NCI-H1930 (cell line): Measurements from ENCODE around the gene PRKAR1B.
A peak's percentile ranks its signal among the peaks of the same experiment; 100 is the strongest.

Experiments
- DNase-seq, 2 experiments: peaks; one replicate each; lab custom pipeline; 2025; lab: John Stamatoyannopoulos, UW

PRKAR1B gene

DNA sequence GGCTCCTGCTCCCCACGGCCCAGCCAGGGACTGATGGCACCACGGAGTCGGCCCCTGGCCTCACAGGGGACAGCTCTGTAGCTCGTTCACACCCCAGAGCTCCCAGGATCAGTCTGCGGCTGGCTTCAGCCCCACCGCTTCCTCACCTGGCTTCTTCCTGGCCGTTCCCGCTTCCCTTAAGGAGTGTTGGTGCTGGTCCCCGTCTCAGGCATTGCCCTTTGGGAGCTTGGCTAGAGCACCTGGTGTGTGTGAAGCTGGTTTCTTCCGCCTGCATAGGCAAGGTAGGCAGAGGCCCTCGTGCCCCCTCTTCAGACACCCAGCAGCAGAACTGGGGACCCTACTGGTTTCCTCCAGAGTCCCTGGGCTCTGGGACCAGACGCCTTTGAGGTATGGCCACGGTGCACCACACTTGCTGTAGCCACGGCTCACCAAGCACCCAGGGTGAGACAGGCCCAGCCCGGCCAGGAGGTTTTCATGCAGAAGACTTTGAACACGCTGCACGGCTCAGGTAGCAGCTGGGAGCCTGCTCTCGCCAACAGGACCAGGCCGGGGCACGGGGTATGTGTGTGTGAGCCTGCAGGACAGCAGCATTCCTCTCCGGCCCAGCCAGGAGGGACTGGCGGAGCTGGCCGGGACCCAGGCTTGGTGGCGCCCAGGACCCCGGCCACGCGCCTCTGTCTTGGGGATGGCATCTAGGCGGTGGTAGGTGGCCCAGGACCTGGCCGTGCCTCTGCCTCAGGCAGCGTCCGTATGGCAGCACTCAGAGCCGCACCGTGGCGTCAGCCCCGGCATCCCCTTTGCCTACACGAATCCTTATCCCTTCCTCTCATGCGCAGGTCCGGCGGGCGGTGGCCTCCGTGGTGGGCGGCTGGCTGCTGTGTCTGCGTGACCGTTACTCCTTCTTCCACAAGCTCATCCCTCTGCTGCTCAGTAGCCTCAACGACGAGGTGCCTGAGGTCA is 13.2 kb upstream of the PRKAR1B start:
- DNase-seq, result no peak

DNA sequence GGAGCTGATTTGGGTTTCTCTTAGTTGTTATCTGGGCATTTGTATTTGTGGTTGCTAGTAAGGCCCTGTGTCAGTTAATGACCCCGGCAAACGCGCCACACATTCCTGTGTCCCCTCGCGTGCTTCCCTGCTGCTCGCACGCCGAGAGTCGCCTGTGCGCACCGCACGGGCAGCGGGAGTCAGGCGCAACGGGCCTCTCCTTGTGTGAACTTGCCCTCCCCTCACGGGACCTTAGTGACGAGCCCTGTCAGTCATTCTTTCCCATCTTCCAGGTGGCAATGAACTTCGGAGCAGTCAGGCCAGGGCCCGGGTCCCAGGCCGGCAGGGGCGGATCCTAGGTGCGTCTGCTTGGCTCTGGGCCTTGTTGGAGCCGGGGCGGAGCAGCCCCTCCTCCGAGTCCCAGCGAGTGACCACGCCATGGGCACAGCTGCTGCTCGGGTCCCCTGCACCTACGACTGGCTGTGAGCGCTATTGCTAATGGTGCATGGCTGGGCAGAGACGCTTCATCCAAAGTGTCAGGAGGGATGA is 12.4 kb upstream of the PRKAR1B start:
- no peak for DNase-seq

DNA sequence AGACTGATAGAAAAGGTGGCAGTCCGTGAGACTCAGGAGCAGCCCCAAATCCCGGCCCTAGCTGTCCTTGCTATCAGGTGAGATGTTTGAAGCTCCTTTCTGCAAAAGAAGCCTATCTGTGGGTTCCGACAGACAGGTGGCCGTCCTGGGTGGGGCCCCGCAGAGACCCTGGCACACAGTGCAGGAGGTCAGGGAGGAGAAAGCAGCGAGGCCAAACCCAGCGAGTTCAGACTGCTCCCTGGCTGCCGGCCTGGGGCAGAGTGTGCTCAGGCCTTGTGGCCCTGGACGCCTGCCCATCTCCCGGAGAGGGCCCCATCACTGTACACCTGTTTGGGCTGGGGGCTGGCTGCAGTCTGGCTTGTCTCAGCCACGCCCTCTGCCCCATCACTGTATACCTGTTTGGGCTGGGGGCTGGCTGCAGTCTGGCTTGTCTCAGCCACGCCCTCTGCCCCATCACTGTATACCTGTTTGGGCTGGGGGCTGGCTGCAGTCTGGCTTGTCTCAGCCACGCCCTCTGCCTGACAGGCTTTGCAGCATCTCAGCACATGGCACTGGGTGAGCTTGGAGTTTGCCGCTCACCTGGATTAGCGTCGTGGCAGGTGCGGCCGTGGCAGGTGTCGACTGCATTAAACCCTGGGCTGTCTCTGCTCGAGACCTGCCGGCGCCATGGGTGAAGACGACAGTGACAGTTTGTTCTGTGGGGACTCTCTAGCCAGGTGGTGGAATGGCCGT is 11.8 kb upstream of the PRKAR1B start:
- DNase-seq, result no peak

DNA sequence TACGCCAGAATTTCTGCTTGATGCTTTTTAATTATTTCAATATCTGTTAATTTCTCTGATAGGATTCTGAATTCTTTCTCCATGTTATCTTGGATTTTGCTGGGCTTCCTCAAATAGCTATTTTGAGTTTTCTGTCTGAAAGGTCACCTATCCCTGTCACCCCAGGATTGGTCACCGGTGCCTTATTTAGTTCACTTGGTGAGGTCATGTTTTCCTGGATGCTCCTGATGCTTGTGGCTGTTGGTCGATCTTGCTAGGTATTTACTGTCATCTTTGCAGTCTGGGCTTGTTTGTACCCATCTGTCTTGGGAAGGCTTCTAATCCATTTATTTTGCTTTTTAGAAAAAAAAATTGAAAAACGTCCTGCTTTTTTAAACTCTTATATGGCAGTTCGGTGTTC is 11.2 kb upstream of the PRKAR1B start:
- DNase-seq, result no peak

DNA sequence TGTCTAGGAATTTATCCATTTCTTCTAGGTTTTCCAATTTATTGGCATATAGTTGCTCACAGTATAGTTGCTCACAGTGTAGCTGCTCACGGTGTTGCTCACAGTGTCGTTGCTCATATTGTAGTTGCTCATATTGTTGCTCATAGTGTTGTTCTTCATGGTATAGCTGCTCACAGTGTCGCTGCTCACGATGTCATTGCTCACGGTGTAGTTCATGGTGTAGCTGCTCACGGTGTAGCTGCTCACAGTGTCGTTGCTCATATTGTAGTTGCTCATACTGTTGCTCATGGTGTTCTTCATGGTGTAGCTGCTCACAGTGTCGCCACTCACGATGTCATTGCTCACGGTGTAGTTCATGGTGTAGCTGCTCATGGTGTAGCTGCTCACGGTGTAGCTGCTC is 7.7 kb upstream of the PRKAR1B start:
- no peak for DNase-seq

DNA sequence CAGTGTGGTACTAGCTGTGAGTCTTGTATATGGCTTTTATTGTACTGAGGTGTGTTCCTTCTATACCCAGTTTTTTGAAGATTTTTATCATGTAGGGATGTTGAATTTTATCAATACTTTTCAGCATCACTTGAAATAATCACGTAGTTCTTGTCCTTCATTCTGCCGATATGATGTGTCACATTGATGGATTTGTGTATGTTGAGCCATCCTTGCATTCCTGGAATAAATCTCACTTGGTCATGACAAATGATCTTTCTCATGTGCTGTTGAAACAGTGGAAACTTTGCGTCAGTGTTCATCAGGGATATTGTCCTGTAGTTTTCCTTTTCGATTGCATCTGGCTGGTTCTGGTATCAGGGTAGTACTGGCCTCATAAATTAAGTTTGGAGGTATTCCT is 7.1 kb upstream of the PRKAR1B start:
- no peak for DNase-seq

DNA sequence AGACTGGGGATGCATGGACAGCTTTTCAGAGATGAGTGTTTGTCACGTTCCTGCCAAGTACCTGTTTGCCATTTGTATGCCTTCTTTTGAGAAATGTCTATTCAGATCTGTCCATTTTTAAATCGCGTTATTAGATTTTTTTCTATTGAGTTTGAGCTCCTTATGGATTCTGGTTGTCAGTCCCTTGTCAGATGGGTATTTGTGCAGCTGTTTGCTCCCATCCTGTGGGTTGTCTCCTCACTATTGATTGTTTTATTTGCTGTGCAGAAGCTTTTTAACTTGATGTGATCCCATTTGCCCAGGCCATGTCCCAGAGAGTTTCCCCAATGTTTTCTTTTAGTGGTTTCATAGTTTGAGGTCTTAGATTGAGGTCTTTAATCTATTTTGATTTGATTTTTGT is 5.5 kb upstream of the PRKAR1B start:
- DNase-seq, result no peak

DNA sequence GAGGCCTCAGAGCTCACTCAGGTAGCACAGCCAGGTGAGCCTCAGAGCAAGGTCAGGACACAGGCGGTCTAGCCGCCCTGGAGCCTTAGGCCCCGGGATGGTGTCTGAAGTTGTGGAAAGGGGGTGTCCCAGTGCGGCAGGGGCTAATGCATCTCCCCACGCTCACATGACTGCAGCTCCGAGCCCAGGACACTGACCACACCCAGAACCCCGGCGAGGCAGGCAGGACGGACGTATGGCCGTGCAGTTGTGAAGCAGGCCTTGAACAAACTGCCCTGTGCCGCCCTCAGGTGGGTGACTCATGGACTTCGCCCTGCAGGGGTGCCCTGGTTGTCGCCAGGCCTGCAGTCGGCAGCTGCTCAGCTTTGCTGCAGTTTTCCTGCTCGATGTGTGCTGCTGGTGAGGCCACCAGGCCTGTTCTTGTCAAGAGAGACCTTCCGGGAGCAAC is 5.0 kb upstream of the PRKAR1B start:
- no peak for DNase-seq

DNA sequence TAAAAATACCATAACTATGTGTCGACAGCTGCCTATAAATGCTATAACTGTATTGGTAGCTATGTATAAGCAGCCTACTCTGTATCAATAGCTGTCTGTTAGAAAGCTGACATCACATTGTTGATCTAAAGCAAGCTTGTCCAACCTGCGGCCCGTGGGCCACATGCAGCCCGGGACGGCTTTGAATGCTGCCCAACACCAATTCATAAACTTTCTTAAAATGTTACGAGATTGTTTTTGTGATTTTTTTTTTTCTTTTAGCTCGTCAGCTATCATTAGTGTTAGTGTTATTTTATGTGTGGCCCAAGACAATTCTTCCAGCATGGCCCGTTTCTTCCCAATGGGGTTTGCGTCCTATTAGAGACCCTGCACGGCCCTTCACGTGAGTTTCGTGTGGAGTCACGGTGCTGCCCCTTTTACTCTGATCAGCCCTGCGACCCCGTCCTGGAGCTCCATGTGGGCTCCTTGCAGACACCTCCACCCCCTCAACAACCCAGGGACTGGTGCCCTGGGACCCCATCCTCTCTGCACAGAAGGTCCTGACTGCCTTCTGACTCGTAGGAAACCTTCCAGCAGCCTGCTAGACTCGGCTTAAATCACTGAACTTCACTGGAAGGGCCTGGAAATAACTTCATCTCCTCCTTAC is 4.5 kb upstream of the PRKAR1B start:
- DNase-seq, result no peak

DNA sequence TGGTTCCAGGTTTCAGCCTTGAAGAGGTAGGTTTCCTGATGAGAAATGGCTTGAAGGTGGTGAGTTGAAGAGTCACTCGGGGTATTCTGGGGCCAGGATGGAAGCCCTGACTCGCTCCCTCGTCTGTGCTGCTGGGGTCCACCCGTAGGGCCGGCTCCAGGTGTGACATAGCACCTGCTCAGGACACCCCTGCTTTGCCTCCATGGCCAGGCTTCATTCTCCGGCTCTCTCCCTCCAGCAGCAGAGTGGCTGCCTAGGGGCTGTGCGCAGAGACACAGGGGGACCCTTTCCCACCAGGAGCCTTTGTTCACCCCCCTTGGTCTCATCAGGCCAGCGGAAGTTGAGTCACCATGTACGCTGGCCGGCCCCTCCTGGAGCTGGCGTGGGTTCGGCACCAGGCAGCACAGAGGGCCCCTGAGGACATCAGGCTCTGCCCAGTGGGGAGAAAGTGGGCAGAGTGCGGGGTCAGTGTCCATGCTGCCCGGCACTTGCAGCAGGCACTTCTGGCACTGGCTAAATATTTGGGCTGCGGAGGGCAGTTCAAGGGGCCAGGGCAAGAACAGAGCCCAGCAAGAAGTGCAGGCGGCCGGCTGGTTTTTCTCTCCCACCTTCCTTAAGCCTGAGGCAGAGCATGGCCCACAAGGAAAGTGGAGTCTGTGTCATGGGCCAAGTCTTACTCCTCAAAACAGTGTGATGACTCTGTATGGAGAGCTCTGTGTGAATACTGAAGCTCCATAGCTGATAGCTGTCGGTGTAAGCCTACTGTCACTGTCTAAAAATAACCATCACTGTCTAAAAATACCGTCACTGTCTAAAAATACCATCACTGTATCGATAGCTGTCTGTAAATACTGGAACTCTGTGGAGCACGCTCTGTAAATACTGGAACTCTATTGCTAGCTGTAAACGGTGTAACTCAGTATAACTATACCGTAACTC is 3.7 kb upstream of the PRKAR1B start:
- DNase-seq, result no peak

DNA sequence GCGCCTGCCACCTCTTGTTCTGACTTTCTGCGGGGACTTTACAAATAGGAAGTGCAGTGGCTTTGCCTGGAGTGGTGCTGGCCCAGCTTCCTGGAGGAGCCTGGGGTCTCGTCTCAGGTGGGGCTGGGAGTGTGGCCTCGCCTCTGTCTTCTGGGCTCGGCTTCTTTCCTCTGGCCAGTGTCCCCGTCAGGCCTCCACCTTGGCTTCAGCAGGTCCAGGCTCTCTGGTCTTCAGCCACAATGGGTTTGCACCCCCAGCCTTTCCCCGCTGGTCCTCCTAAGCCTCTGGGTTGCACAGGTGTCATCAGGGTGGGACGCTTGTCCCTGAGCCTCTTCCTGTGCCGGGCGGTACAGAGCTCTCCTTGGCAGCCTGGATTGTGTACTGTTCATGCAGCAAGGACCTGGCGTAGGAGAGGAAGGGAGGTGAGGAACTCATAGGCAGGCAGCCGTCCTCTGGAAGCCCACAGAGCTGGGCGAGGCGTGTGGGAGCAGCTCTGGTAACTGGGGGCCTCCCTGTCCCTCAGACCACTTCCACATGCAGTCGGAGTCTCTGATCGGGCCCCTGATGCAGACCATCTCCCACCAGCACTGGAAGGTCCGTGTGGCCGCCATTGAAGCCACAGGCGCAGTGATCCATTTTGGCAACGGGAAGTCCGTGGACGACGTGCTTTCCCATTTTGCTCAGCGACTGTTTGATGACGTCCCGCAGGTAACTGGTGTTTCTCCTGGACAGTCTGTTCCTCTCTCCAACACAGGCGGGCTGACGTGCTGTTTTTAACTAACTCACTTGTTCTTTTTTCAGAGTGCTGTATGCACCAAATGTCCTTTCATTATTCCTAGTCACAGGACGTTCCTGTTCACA is 2.3 kb upstream of the PRKAR1B start:
- DNase-seq, result no peak

DNA sequence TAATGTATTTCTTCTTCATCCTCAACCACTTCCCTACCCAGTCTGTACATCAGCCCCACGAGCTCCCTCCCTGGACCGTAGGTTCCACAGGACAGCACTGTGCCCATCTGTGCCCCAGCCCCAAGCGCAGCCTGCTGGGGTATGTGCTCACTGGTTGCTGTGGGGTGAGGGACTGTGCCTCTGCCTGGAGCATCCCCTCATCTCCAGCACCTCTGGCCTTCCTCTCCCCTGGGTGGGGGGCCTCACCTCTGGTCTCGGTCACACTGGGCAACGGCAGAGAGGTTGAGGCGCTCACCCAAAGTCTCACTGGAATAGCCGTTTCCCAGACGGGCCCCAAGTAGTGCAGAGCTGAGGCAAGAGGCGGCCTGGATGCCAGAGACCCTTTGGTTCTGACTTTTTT is 1.5 kb upstream of the PRKAR1B start:
- DNase-seq, result no peak

DNA sequence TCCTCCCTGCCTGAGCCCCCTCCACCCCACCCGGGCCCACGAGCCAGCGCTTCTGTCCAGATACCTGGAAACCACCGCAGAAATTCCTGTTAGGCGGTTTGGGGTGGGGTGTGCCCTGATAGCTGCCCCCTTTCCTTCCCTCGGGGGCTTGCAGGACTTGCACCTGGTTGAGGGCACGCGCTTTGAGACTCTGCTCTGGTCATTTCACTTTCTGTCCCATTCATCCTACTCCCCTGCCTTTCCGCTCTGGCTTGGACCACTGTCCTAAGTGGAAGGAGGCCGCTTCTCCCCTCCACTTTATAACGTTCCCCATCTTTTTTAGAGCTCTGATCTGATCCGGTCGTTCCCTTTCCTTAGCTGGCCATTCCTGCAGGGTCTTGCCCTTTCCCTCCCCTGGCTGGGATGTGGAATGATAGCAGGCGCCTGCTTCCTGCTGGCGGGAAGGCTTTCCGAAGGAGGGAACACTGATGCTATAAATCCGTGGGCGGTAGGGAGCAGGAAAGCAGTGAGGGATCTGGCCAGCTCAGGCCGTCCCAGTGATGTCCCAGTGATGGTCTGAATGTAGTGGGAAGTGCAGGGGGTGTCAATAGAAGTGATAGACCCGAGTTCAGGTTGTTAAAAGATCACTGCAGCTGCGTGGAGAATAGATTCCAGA is 852 bp upstream of the PRKAR1B start:
- DNase-seq, result no peak

DNA sequence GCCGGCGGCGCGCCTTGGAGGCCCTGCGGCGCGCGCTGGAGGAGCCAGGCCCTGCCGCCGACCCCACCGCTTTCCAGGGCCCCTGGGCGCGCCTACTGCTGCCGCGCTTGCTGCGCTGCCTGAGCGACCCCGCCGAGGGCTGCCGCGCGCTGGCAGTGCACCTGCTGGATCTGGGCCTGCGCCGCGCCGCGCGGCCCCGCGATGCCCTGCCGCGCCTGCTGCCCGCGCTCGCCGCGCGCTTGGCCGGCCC is 302 bp downstream of the PRKAR1B start:
- DNase-seq, result peak in 1 of 2 experiments; percentile 9

DNA sequence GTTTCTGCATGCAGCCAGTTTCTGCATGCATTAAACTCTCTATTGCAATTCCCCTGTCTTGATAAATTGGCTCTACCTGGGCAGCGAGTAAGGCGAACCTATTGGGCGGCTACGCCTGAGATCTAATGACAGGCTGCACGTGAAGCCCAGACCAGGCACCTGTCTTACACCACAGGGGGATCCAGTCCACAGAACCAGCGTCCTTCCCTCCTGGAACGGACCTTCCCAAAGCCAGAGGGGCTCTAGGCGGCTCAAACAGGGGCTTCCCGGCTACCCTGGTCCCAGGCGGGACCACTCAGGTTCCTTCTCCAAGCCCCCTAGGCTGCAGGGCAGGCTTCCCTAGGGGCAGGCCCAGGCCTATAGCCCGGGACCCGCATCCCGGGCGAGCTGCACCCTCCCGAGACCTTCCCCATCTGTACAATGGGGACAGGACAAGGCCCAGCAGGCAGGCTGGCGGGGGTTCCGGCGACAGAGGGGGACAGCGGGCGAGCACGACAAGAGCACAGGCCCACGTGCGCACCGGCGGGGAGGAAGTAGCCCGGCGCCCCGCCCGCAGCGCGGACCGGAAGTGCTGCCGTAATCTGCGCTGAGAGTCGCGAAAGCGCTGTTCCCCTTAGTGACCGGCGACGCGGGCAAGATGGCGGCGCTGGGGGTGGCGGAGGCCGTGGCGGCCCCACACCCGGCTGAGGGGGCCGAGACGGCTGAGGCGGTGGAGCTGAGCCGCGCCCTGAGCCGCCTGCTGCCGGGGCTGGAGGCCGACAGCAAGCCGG is 812 bp downstream of the PRKAR1B start, which contains the start of gene DNAAF5:
Gene DNAAF5, plus strand, starts transcription at position 616 of the 770 bp plus-strand sequence. Its CDS starts 22 bp downstream, at position 638.
- DNase-seq, result peak; percentile 65 to 83

DNA sequence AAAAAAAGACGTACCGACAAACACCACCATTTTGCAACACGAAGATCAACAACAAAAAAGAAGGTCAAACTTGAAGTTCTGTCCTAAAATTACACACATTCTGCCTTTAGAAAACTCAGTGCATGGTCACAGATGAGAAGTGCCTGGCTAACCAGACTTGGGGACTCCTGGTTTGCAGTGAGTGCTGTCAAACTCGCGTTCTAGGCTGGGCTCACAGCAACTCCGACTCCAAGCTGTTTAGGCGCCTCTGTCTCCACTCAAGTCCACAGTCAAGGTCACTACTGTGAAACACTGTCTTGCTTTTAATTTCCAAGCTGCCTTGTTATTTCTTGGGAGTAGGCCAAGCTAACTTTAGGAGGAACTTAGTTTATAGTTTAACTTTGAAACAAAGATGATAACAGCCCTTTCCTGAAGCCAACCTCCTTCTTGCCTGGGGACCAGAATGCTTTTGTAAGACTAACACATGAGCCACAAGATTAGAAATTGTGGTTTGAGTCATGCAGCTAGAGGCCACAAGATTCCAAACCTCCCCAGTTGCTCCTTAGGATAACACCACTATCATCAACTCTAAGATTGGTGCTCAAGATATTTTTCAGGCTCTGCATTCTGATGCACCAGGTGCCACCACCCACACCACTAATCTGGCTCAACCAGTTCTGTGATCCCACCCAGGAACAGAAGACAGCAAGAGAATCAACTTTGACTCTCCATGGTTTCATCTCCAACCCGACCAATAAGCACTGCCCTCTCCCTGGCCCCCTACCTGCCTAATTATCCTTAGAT is 1.7 kb downstream of the PRKAR1B start:
- no peak for DNase-seq

DNA sequence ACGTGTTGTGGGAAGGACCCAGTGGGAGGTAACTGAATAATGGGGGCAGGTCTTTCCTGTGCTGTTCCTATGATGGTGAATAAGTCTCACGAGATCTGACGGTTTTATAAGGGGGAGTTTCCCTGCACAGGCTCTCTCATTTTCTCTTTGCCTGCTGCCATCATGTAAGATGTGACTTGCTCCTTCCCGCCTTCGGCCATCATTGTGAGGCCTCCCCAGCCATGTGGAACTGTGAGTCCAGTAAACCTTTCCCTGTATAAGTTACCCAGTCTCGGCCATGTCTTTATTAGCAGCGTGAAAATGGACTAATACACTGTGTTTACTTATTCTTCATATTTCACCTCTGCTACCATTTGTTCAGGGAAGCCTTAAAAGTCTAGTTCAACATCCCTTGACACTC is 2.8 kb downstream of the PRKAR1B start:
- DNase-seq, result no peak

DNA sequence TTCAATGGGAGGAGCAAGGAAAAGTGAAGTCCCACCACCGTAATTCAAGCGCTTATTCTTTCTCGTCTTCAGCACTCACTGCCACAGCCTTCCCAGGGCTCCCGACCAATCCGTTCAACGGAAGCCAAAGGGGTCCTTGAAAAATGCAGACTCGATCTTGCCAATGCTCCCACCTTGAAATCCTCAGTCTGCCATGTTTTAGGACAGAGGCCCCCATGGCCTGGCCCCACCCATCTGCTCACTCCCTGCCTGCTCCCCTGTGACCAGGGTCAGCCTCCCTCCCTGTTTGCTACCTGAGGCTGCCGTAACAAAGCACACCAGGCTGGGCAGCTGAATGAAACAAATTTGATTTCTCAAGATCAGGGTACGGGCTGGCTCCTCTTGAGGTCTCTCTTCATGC is 3.5 kb downstream of the PRKAR1B start:
- DNase-seq, result no peak
